Measurements from ENCODE around the gene PTPRM.

Gene PTPRM

GRCh38 chr18:8163286-8163959 lies 596.3 kb downstream of the PTPRM start:
- Histone ChIP-seq H2AFZ (ENCODE audit: low read depth, low read length, severe bottlenecking) (no peak overlapping the region), H4K20me1 (ENCODE audit: low read depth, low read length) (no peaks in the 10 kb centered on the region), H3K27me3 (ENCODE audit: low read length) (no peaks in the 10 kb centered on the region), H3K9ac (ENCODE audit: low read length) (no peak overlapping the region), H3K4me3 (ENCODE audit: insufficient read depth, low read length, poor library complexity, severe bottlenecking) (no peak overlapping the region), H3F3A (ENCODE audit: insufficient read depth) (no peaks in the 10 kb centered on the region), H3K9me3 (ENCODE audit: insufficient read depth, low read length) (no peaks in the 10 kb centered on the region), H3K4me2 (ENCODE audit: low read depth, low read length, poor library complexity, severe bottlenecking) (no peak overlapping the region), H3K9me2 (replicated peaks; ENCODE audit: insufficient read depth, low read length) (no peaks in the 10 kb centered on the region), H3K27ac (ENCODE audit: low read depth, low read length) (no peak overlapping the region), H3K36me3 (ENCODE audit: low read length) (no peaks in the 10 kb centered on the region), H3K79me2 (ENCODE audit: insufficient read depth, low read length) (no peaks in the 10 kb centered on the region)
- no peak for TF ChIP-seq CTCF (IDR thresholded peaks at IDR 0.05; ENCODE audit: insufficient read depth, low read length, poor library complexity, severe bottlenecking)
- no peak for TF ChIP-seq EZH2phosphoT487 (conservative IDR thresholded peaks at IDR 0.05; ENCODE audit: low read length)

GRCh38 chr18:8165095-8165494 lies 598.0 kb downstream of the PTPRM start:
- no peaks in the 10 kb centered on the region for H3F3A ChIP-seq (ENCODE audit: insufficient read depth)
- H3K79me2 ChIP-seq (ENCODE audit: insufficient read depth, low read length), result no peaks in the 10 kb centered on the region
- H3K4me3 ChIP-seq (ENCODE audit: insufficient read depth, low read length, poor library complexity, severe bottlenecking), result no peak overlapping the region
- no peak for TF ChIP-seq EZH2phosphoT487 (conservative IDR thresholded peaks at IDR 0.05; ENCODE audit: low read length)
- no peak overlapping the region for H3K4me2 ChIP-seq (ENCODE audit: low read depth, low read length, poor library complexity, severe bottlenecking)
- no peaks in the 10 kb centered on the region for H3K36me3 ChIP-seq (ENCODE audit: low read length)
- H3K9me3 ChIP-seq (ENCODE audit: insufficient read depth, low read length), result no peaks in the 10 kb centered on the region
- H3K27me3 ChIP-seq (ENCODE audit: low read length), result no peaks in the 10 kb centered on the region
- H3K27ac ChIP-seq (ENCODE audit: low read depth, low read length), result no peak overlapping the region
- no peak overlapping the region for H3K9ac ChIP-seq (ENCODE audit: low read length)
- H2AFZ ChIP-seq (ENCODE audit: low read depth, low read length, severe bottlenecking), result no peak overlapping the region
- H4K20me1 ChIP-seq (ENCODE audit: low read depth, low read length), result no peaks in the 10 kb centered on the region
- H3K9me2 ChIP-seq (replicated peaks; ENCODE audit: insufficient read depth, low read length), result no peaks in the 10 kb centered on the region

GRCh38 chr18:8167026-8167425 lies 599.9 kb downstream of the PTPRM start:
- H2AFZ ChIP-seq (ENCODE audit: low read depth, low read length, severe bottlenecking), result no peak overlapping the region
- H3K79me2 ChIP-seq (ENCODE audit: insufficient read depth, low read length), result no peaks in the 10 kb centered on the region

More at GRCh38 chr18:8167026-8167425, 599.9 kb downstream of the PTPRM start:
- Histone ChIP-seq H3K9ac (ENCODE audit: low read length) (no peak overlapping the region), H3K9me2 (replicated peaks; ENCODE audit: insufficient read depth, low read length) (no peaks in the 10 kb centered on the region), H3K4me2 (ENCODE audit: low read depth, low read length, poor library complexity, severe bottlenecking) (no peak overlapping the region), H3F3A (ENCODE audit: insufficient read depth) (no peaks in the 10 kb centered on the region), H3K9me3 (ENCODE audit: insufficient read depth, low read length) (no peaks in the 10 kb centered on the region), H3K27me3 (ENCODE audit: low read length) (no peaks in the 10 kb centered on the region), H3K36me3 (ENCODE audit: low read length) (no peaks in the 10 kb centered on the region), H4K20me1 (ENCODE audit: low read depth, low read length) (no peaks in the 10 kb centered on the region), H3K27ac (ENCODE audit: low read depth, low read length) (no peak overlapping the region), H3K4me3 (ENCODE audit: insufficient read depth, low read length, poor library complexity, severe bottlenecking) (no peak overlapping the region)
- no peak for TF ChIP-seq EZH2phosphoT487 (conservative IDR thresholded peaks at IDR 0.05; ENCODE audit: low read length)
- TF ChIP-seq CTCF (IDR thresholded peaks at IDR 0.05; ENCODE audit: insufficient read depth, low read length, poor library complexity, severe bottlenecking), result no peak

All from SU-DHL-6 (cell line).